ENCODE results near the gene C1orf87.

GRCh38 chr1:60114745-60115318 is 41.3 kb upstream of the C1orf87 start:
- TF ChIP-seq EZH2 (IDR thresholded peaks at IDR 0.05) (no peak), POLR2AphosphoS5 (IDR thresholded peaks at IDR 0.05; ENCODE audit: borderline replicate concordance, low read depth, low read length) (no peak), FOXP2 (optimal IDR thresholded peaks at IDR 0.05; ENCODE audit: control extremely low read depth, extremely low read length, insufficient read depth) (no peak)

Data from SK-N-MC (cell line).